Sigmoid colon (tissue), 4 donors: ENCODE data around the gene PECR.

Experiments used
- CTCF ChIP-seq, 4 experiments: fragments of 450-650 bp in 3 of 4; fragments of 200-600 bp in 1 of 4; IDR thresholded peaks; one replicate each; pipeline ENCODE4 v1.5.1; 2016 to 2019; ENCODE audit warnings: antibody characterized with exemption in 4 of 4, mild to moderate bottlenecking in 3 of 4, moderate library complexity in 2 of 4
- POLR2A ChIP-seq, 2 donors: fragments of 450-650 bp; IDR thresholded peaks; one replicate each; pipeline ENCODE4 v1.6.1; 2016; ENCODE audit warnings: antibody characterized with exemption in 2 of 2, mild to moderate bottlenecking in 2 of 2, moderate library complexity in 2 of 2
- POLR2AphosphoS5 ChIP-seq, 4 donors: sonication (generic); formaldehyde crosslinking; IDR thresholded peaks; one replicate each; pipeline ENCODE4 v1.6.1; 2017; ENCODE audit warnings: antibody characterized with exemption in 4 of 4

DNA sequence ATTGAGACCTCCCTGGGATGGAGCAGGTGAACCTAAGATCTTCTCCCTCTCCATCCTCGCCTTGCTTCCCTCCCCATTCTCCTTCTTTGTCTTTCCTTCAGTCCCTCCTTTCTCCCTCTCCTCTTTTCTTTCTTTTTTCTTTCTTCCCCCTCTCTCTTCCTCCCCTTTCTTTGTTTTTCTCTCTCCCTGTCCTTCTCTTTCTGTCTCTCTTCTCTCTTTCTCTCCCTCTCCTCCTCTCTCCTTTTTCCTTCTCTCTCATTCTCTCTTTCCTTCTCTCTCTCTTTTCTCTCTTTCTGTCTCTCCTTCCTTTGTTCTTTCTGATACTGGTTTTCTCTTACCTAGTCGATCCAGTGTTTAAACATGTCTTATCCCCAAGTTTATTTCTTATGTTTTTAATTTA, 78.9 kb downstream of the PECR start:
- TF ChIP-seq CTCF (IDR thresholded peaks at IDR 0.05) (no peak), POLR2A (IDR thresholded peaks at IDR 0.05) (no peak), POLR2AphosphoS5 (IDR thresholded peaks at IDR 0.05) (no peak)
